SU-DHL-6 (cell line): ENCODE measurements around the gene SLC17A2.

Source experiments
- EZH2phosphoT487 ChIP-seq: fragments of 200-600 bp; sonication (generic), shearing (Covaris generic); conservative IDR thresholded peaks from 2 replicates; pipeline ENCODE4 v1.6.1; 2018; ENCODE audit warnings: mild to moderate bottlenecking, antibody characterized with exemption, low read length, moderate library complexity, mixed read lengths
- TF ChIP-seq, protein P1 (sequence below): fragments of 200-600 bp; sonication (generic); IDR thresholded peaks from one replicate; pipeline ENCODE4 v1.5.1; 2017; ENCODE audit warnings: antibody characterized with exemption, mild to moderate bottlenecking, low read length, moderate library complexity; ENCODE audit not compliant: insufficient read depth, poor library complexity, severe bottlenecking

DNA sequence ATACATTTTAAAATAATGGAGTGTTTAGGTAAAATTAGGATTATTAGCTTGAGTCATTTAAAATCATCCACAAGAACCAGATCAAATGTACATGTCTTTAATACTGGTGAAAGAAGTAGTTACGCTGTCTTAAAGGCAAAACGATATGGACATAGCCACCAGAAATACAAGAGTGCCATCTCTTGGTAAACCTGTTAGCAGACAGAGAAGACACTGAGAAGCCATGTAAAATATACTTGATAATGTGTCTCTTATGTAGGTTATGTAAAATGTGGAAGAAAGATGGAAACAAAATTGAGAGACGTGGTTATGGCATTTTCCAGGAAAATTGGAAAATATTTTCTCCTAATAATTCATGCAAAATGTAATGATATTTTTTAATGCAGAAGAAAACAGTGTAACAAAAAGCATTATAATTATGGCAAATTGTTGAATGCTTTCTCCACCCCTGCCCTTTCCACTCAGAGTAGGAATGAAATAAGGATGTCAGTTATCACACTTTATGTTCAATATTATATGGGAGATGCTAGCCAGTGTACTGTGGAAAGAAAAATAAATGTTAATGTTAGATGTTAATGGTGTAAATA is 12.2 kb upstream of the SLC17A2 start:
- TF ChIP-seq, protein P1, sequence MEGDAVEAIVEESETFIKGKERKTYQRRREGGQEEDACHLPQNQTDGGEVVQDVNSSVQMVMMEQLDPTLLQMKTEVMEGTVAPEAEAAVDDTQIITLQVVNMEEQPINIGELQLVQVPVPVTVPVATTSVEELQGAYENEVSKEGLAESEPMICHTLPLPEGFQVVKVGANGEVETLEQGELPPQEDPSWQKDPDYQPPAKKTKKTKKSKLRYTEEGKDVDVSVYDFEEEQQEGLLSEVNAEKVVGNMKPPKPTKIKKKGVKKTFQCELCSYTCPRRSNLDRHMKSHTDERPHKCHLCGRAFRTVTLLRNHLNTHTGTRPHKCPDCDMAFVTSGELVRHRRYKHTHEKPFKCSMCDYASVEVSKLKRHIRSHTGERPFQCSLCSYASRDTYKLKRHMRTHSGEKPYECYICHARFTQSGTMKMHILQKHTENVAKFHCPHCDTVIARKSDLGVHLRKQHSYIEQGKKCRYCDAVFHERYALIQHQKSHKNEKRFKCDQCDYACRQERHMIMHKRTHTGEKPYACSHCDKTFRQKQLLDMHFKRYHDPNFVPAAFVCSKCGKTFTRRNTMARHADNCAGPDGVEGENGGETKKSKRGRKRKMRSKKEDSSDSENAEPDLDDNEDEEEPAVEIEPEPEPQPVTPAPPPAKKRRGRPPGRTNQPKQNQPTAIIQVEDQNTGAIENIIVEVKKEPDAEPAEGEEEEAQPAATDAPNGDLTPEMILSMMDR = peak; percentile 94
- no peak for TF ChIP-seq EZH2phosphoT487
